ENCODE data around the gene APLP2. TPM values are rescaled to one million over a fixed set of nuclear protein-coding genes. Genes with fewer than 3 reads are reported as not detected.

The APLP2 gene
- total and polyA plus RNA-seq, 2 of the 13 experiments (the other 11 are each of a cell fraction or from before 2014, with no cell fraction given): 315 to 594 TPM

GRCh38 chr11:130129922-130130321 lies 60.2 kb downstream of the APLP2 start (continued):
- TF ChIP-seq ZNF513 (CRISPR knock-in tag; conservative IDR thresholded peaks at IDR 0.05): no peak
- no peak for TF ChIP-seq CSRNP1 (CRISPR knock-in tag; IDR thresholded peaks at IDR 0.05)
- TF ChIP-seq SNRNP70 (IDR thresholded peaks at IDR 0.05; ENCODE audit: low read depth, low read length): no peak
- TF ChIP-seq TAF1 (CRISPR knock-in tag; IDR thresholded peaks at IDR 0.05): no peak
- no peak for TF ChIP-seq NFKB2 (CRISPR knock-in tag; IDR thresholded peaks at IDR 0.05; ENCODE audit: borderline replicate concordance)
- no peak for TF ChIP-seq ZNF101 (CRISPR knock-in tag; IDR thresholded peaks at IDR 0.05; ENCODE audit: borderline replicate concordance, low read depth)
- TF ChIP-seq ZNF781 (CRISPR knock-in tag; IDR thresholded peaks at IDR 0.05; ENCODE audit: borderline replicate concordance, not compliant biosample characterization): no peak
- no peak for TF ChIP-seq PCBP2 (optimal IDR thresholded peaks at IDR 0.05; ENCODE audit: low read depth, low read length, poor library complexity, severe bottlenecking)
- no peak for TF ChIP-seq KLF11 (CRISPR knock-in tag; IDR thresholded peaks at IDR 0.05)
- no peak for TF ChIP-seq ARNT2 (CRISPR knock-in tag; IDR thresholded peaks at IDR 0.05; ENCODE audit: low read depth)
- TF ChIP-seq ZNF891 (CRISPR knock-in tag; IDR thresholded peaks at IDR 0.05): no peak
- TF ChIP-seq DBP (CRISPR knock-in tag; IDR thresholded peaks at IDR 0.05; ENCODE audit: not compliant biosample characterization): no peak
- no peak for TF ChIP-seq EEA1 (CRISPR knock-in tag; IDR thresholded peaks at IDR 0.05; ENCODE audit: borderline replicate concordance)
- no peak for TF ChIP-seq JUND (CRISPR knock-in tag; IDR thresholded peaks at IDR 0.05)
- TF ChIP-seq CBX1 (IDR thresholded peaks at IDR 0.05; ENCODE audit: low read depth): no peak
- TF ChIP-seq IRF2 (CRISPR knock-in tag; IDR thresholded peaks at IDR 0.05): no peak
- TF ChIP-seq ATF6 (CRISPR knock-in tag; conservative IDR thresholded peaks at IDR 0.05): no peak
- TF ChIP-seq SNAI1 (CRISPR knock-in tag; IDR thresholded peaks at IDR 0.05; ENCODE audit: borderline replicate concordance): no peak
- TF ChIP-seq ZFP36L2 (CRISPR knock-in tag; IDR thresholded peaks at IDR 0.05): no peak
- TF ChIP-seq GLMP (CRISPR knock-in tag; IDR thresholded peaks at IDR 0.05; ENCODE audit: borderline replicate concordance): no peak

Data from HepG2 (cell line).